Measurements from ENCODE around the gene BCL2L12.

DNA sequence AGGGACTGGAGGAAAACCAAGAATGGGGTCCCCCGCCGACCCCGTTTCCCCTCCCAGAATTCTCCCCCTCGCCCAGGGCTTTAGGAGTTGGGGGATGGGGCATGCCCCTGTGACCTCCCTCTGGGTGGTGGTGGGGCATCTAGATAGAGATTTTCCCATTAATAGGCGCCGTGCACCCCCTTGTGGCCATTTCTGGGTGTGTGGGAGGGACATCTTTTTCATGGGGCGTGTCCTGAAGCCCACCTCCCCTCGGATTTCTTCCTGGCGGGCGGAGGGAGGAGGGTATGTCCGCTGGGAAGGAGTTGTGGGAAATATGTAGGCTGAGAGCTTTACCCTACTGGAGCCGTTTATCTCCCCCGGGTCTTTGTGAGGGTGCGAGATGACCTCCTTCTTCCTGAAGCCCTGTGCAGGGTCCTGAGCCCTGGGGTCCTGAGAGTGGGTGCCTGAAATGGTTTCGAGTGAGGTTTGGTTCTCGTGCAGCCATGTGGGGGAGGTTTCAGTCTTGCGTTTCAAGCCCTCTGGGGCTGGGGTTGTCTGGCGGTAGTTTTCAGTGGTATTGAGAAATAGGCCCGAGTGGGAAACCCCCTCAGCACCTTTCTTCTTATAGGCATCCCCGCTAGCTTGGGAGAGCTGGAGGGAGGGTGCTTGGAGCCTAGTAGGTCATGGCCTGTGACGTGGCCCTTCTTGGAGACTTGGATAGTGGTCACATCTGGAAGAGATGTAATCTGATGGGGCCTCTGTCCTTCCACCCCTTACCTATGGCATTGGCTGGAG, 12.4 kb downstream of the BCL2L12 start:
- TF ChIP-seq FOXP2 (optimal IDR thresholded peaks at IDR 0.05; ENCODE audit: borderline replicate concordance, extremely low read depth, extremely low read length, insufficient read depth) = no peak
- no peak for TF ChIP-seq REST (IDR thresholded peaks at IDR 0.05; ENCODE audit: insufficient read depth in 1 of 2, low read depth in 2 of 2, low read length in 2 of 2)
- no peak for TF ChIP-seq TAF1 (IDR thresholded peaks at IDR 0.05; ENCODE audit: borderline replicate concordance, insufficient read depth, low read length)

Data from PFSK-1 (cell line).